DOHH2 (cell line): ENCODE measurements around the gene CENPVL1.

ENCODE experiments used
- CTCF ChIP-seq: fragments of 200-600 bp; sonication (generic); IDR thresholded peaks from one replicate; pipeline ENCODE4 v1.5.1; 2014; ENCODE audit warnings: antibody characterized with exemption, mild to moderate bottlenecking, low read depth, low read length; ENCODE audit not compliant: poor library complexity, severe bottlenecking
- EZH2phosphoT487 ChIP-seq: fragments of 200-600 bp; sonication (generic); IDR thresholded peaks from 2 replicates; pipeline ENCODE4 v1.6.1; 2017; ENCODE audit warnings: borderline replicate concordance, mild to moderate bottlenecking, antibody characterized with exemption, low read length, moderate library complexity, mixed read lengths

GRCh38 chrX:51742586-51742985 is 32.3 kb downstream of the CENPVL1 start:
- TF ChIP-seq CTCF (no peak), EZH2phosphoT487 (no peak)
